NCI-H524 treated with DMSO at 0.1 percent for 48 hours (cell line): ENCODE results near the gene PSMD7.
A peak's percentile ranks its signal among the peaks of the same experiment; 100 is the strongest.

Source experiments
- DNase-seq: peaks from one replicate; lab custom pipeline; 2025; lab: John Stamatoyannopoulos, UW

The PSMD7 gene

DNA sequence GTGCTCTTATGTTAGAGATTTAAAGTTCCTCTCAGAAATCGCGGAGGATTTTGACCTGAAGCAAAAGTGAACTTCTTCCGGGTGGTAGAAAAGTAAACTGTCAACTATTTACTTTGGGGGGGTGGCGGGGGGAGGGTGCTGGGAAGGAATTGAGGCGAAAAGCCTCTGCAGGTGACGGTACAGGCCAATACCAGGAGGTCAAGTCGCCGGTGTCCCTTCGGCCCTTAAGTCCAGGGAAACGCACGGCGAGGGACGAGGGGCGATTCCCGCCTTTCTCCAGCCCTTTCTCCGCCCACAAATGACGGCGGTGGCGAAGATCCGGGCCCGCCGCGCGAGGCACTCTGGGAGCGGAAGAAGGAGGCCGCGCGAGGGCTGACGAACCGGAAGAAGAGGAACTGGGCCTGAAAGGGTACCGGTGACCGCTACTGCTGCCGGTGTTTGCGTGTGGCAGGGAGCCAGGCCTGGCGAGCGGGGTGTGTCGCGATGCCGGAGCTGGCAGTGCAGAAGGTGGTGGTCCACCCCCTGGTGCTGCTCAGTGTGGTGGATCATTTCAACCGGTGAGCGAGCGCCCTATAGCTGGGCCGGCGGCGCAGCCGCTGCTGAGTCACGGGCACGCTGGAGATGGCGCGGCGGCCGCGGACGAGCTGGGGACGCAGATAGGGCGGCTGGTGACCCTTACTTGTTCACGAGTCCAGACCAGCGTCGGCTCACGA lies at the start of gene PSMD7:
Gene PSMD7 (plus strand): TSS at position 383 of the 713 bp plus-strand sequence. CDS start 101 bp downstream, at position 484.
- DNase-seq: peak; percentile 72

DNA sequence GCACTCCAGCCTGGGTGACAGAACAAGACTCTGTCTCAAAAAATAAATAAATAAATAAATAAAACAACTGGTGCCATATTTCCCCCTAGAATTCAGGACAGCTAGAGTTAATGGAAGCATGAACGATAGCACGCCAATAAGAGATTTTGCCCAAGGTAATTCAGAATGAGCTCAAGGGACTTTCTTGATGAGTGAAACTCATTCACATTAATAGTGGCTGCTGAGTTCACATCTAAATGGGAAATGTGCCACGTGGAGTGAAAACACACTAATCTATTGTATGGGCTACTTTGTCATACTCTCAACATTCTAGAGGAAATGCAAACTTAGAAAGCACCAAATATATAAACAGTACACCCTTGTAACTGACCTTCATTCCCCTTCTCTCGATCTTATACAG lies 47.4 kb upstream of the PSMD7 start:
- DNase-seq: no peak

DNA sequence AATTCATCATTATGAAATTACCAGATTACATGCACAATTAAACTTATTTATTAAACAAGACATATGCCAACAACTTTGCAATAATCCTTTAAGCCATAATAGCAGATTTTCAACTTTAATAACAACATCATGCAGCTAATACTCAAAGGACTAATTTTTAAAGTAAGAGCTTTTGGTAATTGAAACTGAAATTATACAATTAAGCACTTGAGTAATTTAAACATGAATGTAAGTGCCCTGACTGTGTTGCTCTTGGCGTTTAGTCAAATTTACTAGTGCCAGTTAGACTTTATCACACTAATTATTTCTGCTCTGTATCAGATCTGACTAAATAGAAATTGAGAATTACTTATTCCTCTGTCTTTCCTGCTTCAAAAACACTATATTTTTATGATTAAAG lies 46.8 kb upstream of the PSMD7 start:
- DNase-seq: peak; percentile 23

DNA sequence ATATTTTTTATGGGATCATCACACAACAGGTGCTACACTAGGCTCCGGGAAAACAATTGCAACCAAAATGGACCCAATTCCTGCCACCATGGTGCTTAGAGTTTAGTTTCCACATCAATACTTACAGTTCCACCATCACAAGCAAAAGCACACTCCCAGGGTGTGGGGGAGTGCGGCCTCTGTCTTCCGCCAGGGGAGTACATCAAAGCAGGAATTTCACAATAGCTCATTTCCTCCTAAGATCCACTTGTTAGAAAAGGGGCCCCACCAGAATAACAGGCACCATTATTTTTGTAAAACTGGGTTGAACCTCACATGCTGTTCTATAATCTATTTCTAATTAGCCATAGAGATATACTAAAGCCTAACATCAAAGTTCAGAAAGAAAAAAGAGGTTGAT lies 44.3 kb upstream of the PSMD7 start:
- no peak for DNase-seq

DNA sequence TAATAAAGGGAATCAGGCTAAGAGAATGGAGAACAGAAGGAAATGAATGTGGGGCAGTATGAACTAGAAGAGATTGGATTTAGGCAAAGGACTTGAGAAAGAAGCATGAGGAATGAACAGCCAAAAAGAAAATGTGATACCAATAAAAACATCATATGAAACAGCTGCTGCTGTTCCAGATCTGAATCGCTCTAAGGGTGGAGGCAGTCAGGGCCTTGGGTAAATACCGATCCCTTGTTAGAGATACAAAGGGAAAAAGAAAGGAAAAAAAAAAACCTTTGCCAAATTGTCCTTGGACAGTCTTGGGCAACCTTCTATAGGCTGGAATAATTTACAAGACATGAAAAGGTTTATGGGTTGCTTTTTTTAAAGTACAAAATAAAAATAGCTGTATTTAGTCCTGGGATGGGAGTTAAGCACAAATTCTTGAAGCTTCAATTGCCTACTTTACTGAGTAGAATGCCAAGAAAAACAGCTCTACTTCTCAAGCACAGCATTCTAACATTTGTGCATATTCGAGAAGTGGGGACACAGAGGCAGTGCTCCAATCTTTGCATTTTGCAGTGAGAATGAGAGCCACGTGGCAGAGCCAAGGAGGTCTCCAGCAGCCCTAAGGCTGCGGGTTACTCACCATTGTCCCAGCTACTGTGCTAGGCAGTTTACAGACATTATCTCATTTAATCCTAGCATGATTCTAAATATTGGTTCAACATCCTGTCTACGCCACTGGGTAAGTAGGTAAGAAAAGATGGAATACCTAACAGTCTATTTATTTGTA lies 43.3 kb upstream of the PSMD7 start:
- no peak for DNase-seq

DNA sequence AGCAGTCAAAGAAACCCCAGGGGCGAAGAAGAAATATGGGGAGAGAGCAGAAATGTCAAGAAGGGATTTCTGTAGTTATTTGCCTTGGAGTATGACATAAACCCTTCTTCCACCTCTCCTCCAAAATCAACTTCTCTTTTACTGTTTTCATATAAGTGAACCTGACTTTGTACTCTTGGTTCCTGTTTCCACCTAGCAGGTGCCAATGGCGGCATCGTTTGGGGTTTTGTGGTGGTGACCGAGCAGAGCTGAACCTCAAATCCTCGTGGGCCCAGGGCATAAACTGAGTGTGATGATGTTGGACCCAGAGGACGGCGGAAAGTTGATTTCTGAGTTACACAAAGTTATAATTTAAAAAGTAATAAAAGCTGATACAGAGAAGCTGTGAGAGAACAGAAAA lies 39.6 kb upstream of the PSMD7 start:
- DNase-seq: no peak

DNA sequence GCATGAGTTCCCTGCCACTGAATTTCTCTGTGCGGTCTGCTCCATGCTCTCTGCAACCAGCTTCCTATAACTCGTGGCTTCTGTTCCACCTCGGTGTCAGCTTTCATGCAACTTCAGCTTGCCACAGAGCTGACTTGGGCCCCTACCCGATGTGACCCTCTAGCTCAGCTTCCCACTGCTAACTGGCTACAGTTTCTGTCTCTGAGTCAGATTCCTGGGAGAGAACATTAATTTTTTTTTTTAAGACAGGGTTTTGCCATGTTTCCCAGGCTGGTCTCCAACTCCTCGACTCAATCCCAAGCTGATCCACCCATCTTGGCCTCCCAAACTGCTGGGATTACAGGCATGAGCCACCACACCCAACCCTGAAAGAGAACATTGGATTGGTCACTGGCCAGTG lies 35.5 kb upstream of the PSMD7 start:
- DNase-seq: no peak

DNA sequence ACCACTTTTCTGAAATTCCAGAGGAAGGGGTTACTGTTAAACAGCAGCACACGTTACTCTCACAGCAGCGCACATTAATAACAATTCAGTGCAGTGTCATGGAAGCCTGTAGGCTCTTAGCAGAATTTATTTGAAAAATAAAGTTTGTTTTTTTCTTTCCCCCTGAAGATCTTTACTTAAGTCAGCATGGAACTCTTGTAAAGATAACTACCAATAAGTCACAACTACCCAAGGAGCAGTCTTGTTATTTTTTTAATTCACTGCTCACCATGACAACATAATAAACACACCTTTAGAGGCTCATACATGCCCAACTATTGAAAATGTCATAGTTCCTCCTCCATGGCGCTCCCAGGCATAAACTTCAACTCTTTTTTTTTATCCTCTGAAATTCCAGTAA lies 31.8 kb upstream of the PSMD7 start:
- no peak for DNase-seq

DNA sequence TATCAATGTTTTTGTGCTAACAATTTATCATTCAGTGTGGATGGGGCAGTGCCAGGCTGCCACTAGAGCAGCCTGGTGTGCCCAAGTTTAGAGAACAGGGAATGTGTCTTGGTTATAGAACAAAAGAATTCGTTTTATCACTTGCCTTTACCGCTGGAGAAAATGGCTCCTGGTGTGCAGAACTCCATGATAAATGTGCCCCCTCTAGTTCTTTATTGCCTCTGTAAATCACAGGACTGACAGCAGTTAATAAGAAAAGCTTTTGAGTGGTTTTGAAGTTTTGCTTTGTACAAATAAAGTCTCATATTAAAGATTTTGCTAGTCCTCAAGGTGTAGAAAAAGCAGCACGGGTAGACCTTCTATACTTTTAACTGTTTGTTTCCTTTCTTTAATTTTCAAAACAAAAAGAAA lies 28.2 kb upstream of the PSMD7 start:
- no peak for DNase-seq

DNA sequence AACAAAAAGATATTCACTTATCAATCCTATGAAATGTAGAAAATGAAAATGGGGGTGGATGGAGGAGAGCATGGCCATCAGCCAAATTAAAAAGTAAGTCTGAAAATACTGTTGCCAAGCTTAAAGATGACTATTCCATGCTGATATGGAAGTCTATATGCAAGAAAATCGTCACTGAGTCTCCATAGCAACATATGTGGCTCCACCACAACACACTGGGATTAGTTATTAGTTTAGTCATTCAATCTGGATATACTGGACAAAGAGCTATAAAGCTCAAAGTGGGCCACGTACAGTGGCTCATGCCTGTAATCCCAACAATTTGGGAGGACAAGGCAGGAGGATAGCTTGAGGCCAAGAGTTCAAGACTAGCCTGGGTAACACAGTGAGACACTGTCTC lies 24.7 kb upstream of the PSMD7 start:
- no peak for DNase-seq

DNA sequence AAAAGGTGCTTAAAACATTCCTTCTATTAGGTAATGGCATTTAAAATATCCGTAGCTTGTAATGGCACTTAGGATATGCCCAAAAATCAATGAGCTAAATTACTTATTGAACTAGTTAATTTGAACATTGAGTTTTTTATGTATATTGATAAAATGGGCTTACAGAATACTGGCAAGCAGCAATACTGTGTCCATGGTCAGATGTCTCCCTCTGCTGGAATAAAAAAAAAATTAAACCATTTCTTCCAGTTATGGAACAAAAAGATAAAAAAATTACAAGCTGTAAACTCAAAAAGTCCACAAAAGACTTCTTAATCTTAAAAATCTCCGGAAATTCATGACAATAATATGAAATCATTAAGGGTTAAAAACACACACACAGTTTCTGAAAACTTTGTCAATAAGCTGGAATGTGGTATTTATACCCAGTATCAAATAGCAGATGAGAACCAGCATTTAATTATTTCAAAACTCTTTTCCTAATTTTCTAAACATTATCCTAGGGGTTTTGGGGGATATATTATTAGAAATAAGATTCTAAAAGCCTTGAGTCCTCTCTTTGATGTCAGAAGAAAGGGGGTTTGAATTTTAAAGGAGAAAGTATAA lies 21.5 kb upstream of the PSMD7 start:
- no peak for DNase-seq

DNA sequence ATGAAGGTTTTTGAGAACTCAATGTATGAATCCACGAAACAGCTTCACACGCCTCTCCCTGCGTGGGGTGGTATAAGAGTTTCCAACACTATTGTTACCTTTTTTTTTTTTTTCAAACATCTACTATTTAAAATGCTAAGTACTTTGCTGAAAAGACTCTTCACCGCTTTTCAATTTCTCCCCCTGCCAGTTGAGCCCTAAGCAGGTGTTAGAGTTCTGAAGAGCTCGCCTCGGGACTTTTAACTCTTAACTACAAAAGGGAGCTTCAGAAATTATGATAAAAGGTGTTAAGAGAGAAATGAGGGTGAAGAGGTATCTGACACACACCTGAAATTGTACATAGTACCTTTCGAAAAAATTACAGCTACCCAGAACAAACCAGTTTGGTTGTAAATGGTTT lies 20.9 kb upstream of the PSMD7 start:
- DNase-seq: no peak

DNA sequence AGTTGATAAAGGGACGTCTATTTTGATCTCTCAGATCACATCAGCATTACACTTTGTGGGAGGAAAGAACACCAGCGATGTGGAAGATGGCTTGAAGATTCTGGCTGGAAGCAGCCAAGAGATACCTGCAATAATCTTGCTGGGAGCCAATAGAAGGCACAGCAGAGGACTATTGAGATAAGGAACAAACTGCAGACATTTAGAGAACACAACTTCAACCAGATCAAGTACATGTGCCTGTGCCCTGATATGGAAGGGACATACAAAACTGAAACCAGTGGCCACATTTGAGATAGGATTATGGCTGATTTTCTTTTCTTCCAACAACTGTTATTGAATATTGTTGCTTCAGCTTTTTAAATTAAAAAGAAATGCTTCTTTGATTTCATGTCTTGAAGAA lies 18.6 kb upstream of the PSMD7 start:
- DNase-seq: no peak

DNA sequence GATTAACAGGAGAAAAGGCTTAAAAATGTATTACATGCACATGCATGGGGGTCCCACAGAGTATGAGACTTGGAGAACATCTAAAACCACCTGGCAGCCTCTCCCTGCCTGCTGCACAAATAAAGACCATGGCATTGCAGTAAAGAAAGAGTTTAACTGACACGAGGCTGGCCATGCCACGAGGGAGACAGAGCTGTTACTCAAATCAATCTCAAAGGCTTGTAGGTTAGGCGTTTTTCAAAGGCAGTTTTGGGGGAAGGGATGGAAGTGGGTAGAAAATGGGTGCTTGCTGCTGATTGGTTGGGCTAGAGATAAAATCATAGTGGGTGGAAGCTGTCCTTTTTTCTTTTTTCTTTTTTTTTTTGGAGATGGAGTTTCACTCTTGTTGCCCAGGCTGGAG lies 17.3 kb upstream of the PSMD7 start:
- no peak for DNase-seq

DNA sequence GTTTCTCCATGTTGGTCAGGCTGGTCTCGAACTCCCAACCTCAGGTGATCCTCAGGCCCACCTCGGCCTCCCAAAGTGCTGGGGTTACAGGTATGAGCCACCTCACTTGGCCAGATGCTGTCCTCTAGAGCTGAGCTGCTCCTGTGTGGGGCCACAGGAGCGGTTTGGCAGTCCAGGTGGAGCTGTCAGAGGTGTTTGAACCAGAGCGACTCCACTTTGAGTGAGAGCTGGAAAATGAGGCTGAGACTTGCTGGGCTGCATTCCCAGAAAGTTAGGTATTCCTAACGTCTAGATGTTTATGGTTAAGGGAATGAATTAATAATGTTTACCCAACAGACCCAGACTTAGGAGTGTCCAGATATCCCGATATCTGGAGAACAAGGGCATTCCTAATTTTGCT lies 16.8 kb upstream of the PSMD7 start:
- no peak for DNase-seq

DNA sequence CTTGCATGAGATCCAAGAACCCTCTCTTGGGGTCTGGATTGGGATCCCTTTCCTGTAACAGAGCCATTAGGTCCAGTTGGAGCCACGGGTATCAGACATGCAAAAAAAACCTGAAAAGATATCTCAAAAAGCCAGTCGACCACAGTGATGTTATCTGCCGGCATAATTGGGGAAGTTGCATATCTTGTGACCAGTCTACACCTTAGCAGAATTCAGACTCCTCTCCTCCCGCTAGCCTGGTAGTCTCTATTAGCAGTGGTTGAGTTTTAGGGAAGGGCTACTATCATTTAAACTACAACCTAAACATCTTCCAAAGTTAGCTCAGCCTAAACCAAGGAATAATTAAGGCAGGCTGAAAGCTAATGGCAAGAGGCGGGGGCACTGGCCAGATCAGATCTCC lies 16.2 kb upstream of the PSMD7 start:
- no peak for DNase-seq

DNA sequence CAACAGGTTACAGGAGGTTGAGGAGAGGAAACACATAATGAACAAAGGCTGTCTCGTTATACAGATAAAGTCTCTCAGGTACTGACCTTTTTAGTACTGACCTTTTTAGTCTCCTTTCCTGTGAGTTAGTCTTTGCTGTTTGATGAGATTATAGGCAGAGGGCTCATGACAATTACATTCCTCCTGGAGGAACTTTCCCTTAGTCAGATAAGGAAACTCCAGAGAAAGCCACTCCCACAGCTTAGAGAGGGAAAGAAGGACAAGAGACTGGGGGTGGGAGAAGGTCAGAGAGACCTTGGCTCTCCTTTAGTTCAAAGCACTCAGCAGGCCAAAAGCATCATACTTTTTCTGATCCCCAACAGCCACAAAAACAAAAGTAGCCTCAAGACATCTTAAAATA lies 15.3 kb upstream of the PSMD7 start:
- no peak for DNase-seq

DNA sequence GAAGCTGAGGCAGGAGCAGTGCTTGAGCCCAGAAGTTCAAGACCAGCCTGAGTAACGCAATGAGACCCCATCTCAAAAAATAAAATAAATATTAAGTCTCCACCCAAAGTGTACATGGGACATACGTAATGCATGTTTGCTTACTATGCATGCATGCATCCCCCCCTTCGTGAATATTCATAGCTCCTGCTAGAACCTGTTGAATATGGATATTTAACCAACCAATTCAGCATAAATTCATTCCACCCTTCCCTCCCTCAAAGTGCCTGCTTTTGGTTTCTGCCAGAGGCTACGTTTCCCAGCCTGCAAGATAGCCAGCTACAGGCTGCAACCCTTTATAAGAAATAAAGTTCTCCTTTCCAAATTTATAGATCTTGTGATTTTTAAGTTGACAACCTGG lies 12.9 kb upstream of the PSMD7 start:
- DNase-seq: no peak

DNA sequence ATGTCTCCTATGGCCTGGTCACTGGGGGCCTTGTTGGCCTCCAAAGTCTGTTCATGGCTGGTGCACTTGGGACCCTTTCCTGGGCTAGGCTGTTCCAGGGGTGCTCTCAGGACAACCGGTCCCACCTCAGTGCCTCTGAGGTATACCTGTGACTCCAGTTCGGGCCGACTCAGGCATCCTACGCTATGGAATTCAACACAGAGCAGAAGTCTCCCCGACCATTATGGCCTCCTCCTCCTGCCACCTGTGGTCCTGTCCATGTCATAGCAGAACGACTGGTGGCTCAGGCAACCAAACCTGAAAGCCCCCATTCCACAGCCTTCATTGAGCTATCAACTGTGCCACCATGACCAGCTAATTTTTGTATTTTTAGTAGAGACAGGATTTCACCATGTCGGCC lies 8.5 kb upstream of the PSMD7 start:
- DNase-seq: no peak

DNA sequence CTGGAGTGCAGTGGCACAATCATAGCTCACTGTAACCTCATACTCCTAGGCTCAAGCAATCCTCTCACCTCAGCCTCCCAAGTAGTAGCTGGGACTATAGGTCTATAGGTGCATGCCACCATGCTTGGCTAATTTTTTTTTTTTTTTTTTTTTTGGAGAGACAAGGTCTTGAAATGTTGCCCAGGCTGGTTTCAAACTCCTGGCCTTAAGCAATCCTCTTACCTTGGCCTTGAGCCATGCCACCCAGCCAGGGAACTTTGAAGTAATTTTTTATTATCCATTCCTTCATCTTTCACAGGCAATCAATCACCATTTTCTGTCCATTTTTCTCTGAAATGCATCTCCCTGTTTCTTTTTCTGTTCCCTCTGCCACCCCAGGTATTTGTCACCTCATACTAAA lies 6.3 kb upstream of the PSMD7 start:
- DNase-seq: no peak

DNA sequence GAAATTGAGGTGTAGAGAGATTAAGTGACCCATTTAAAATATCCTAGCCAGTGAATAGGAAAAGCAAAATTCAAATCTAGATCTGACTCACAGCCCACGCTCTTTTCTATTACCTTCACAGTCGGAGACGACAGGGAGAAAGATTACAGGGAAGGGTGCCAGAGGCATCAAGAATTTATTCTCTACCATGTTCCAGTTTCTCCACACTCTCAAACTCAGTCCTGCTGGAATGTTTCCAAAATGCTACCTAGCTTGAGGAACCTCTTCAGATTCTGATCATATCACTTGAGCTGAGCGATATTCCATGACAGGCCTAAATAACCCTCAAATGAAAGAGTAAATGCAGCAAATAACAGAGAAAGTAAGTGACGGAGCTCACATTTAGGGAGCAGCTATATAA lies 5.4 kb upstream of the PSMD7 start:
- DNase-seq: no peak

DNA sequence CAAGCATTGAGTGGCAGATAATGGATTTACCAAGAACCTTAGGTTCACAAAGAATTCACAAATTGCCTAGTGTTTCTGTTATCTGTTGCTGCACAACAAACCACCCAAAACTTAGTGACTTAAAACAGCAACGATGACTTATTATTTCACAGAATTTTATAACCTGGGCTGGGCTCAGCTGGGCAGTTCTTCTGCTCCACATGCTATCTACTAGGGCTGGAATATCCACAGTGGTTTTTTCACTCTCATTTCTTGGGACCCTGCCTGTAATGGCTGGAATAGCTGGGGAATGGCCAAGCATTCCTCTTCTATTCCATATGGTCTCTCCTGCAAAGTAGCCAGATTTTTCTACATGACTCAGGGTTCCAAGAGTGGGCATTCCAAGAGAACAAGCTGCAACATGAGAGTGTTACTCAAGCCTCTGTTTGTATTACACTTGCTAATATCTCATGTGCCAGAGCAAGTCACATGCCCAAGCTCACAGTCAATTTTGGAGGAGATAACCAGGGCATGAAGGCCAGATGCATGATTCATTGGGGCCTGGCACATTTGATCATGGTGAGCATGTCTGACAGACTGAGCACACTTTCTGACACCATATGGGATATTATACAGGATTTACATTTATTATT lies 4.9 kb upstream of the PSMD7 start:
- no peak for DNase-seq

DNA sequence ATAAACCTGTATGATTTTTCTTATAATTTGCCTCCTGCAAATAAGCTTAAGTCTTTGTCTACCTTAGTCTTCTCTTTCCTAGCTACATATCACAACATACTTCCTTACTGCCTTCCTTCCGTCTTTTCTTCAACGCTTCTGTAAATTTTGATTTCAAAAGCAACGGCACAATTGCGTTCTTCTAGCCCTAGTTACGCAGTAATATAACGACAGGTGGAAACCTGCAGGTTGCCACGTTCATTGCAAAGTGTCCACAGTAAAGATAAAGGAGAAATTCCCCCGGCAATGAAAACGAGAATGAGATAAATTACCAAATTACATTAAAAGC lies 546 bp upstream of the PSMD7 start:
- DNase-seq: no peak
